GM18951 (cell line): ENCODE data around the gene SYT9.

Source experiments
- POLR2A ChIP-seq: IDR thresholded peaks from 4 replicates; pipeline ENCODE4 v1.6.1; 2011; ENCODE audit warnings: mild to moderate bottlenecking; ENCODE audit not compliant: insufficient read length, insufficient read depth; ENCODE audit errors: extremely low read depth
- in situ Hi-C: fragments of 300-500 bp; cut with MboI; formaldehyde crosslinking; loops from one replicate; pipeline ENCODE4 v1.12.0; 2022; ENCODE audit warnings: low sequenced_read_pairs, mixed read lengths, inconsistent platforms; ENCODE audit not compliant: unreplicated experiment

Gene SYT9

GRCh38 chr11:7254731-7255291, 3.1 kb downstream of the SYT9 start:
- TF ChIP-seq POLR2A: no peak
- in situ Hi-C loops: no loop called here

DNA sequence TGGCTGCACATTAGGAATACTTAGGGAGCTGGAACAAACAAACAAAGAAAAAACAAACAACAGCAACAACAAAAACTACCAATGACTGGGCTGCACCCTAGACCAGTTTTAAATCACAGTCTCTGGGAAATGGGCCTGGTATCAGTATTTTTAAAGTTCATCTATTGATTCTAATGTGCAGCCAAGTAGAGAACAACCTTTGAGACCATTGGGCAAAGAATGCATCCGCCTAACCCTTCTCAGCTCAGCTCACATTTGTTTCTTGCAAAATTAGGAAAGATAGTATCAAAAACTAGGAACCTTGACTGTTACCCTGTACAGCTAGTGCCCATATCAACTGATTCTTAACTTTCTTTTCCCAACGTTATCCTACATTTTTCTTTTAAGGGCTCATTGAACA, 5.2 kb downstream of the SYT9 start:
- no peak for TF ChIP-seq POLR2A
- in situ Hi-C loops: no loop called here

- no peak for TF ChIP-seq POLR2A
- in situ Hi-C loops: no loop called here
These were observed 6.0 kb downstream of the SYT9 start for GRCh38 chr11:7257724-7258123.

GRCh38 chr11:7261578-7261977, 9.9 kb downstream of the SYT9 start:
- no peak for TF ChIP-seq POLR2A
- in situ Hi-C loops: no loop called here

GRCh38 chr11:7262672-7263071, 11.0 kb downstream of the SYT9 start:
- TF ChIP-seq POLR2A: no peak
- in situ Hi-C loops: no loop called here

DNA sequence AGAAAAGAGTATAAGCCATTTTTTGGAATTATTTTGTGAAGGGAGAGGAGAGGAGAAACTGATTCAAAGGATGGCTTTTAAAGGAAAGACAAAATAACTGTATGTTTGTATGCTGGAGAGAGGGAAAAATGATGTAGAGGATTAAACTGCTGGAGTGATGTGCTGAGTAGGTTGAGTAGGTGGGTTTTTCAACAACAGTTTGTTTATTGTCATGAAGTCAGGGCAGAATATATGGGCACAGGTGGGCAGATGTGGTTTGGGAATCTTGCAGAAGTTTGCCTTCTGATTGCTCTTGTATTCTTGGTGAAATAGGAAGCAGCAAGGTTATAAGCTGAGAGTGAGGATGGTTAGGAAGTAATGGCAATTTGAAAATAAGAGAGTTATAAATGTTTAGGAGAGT, 12.1 kb downstream of the SYT9 start:
- TF ChIP-seq POLR2A: no peak
- in situ Hi-C loops: no loop called here

- in situ Hi-C loops: no loop called here
- no peak for TF ChIP-seq POLR2A
These were observed 17.1 kb downstream of the SYT9 start for GRCh38 chr11:7268758-7269157.

DNA sequence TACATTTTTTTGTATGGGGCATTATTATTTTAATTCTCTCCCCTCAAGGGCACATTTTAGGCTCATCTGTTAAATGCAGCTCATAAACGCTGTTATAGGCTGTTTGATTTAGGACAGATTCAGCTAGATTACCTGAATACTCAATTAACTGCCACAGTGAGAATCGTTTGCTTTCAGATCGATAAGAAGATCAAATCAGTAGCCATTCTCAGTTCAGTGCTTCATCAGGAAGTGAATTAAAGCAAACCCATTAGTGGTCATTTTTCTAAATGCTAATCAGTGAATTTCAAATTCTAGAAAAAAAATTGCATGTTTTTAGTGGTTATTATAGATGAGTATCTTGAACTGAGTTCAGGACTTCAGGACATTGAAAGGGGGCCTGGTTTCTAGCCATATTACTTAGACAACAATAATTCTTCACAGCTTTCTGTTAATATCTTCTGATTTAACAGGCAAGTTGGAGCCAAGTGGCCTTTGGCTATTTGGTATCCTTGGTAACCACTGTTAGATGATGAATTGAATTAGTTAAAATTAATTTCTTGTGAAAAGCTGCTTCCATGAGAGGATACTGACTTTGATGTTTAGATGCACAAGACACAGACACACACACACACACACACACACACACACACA, 18.6 kb downstream of the SYT9 start:
- in situ Hi-C loops: no loop called here
- no peak for TF ChIP-seq POLR2A

- TF ChIP-seq POLR2A: no peak
These were observed 20.7 kb downstream of the SYT9 start for GRCh38 chr11:7272373-7272772.

GRCh38 chr11:7275133-7275532, 23.4 kb downstream of the SYT9 start:
- in situ Hi-C loops: no loop called here
- no peak for TF ChIP-seq POLR2A

More at GRCh38 chr11:7272373-7272772, 20.7 kb downstream of the SYT9 start:
- in situ Hi-C loops: no loop called here

DNA sequence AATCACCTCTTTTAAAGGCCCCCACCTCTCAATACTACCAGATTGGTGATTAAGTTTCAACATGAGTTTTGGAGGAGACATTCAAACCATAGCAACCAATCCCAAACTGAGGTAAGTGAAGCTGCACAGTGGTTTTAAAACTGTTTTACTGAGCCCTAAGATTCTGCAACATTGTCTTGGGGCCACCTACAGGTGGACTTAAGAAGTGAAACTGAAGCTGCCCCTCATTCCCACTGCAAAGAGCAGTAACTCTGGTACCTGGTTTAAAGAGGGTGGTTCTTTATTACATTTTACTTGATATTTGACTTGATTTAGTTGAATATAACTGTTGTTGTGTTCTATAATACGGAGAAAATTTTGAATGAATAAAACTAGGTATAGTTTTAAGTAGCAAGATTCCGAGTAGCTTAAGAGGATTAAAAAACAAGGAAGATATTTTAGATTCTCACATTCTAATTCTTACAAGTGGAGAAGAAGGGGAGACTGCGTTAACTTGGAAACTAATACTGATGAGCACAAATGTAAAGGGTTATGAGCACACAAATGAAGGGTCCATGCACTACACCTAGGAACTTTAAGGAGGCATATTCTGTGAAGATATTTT, 26.7 kb downstream of the SYT9 start:
- in situ Hi-C loops: no loop called here
- TF ChIP-seq POLR2A: no peak

DNA sequence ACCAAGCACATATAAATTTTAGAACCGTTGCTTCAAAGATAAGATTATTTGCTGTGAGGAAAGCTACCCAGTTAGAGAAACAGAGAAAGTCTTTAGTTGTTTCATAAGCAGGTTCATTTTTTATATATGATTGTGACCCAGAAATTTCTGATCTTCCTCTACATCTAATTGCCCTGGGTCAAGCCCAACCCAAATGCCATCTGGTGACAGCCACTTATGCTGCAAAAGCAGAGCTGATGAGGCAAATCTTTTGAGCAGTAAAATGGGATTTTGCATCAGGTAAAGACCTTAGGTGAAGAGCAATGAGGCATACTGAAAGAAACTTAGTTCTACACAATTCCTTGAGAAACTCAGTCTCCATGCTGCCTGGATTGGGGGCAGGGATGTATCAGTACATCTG, 28.0 kb downstream of the SYT9 start:
- TF ChIP-seq POLR2A: no peak
- in situ Hi-C loops: no loop called here

GRCh38 chr11:7281079-7281478, 29.4 kb downstream of the SYT9 start:
- TF ChIP-seq POLR2A: no peak
- in situ Hi-C loops: no loop called here

DNA sequence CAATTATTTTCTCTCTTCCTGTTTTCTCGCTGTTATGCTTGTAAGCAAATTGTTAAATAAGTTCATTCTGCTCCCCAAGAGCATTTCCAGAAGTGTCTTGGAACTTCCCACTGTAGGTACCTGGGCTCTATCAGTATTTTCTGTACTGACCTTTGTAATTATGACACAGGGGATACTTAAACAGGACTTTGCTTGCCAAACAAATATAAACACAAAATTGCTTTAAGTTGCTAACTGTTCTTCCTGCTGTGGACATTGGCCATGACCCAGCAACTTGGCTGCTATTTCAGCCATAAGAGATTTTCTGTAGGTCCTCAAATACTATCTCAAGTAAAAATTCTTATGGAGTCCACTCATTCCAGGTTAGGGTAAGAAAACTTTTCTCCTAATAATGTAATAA, 30.1 kb downstream of the SYT9 start:
- no peak for TF ChIP-seq POLR2A
- in situ Hi-C loops: no loop called here
